Measurements from ENCODE around the gene C1RL.
"Not testable (repeated sequence)": the region's sequence is repeated elsewhere in the genome, so short reads cannot be mapped to it uniquely, and the experiment has no call there.

Gene C1RL

GRCh38 chr12:7049973-7050372 lies 59.0 kb downstream of the C1RL start:
- H3K36me3 Mint-ChIP-seq, H3K27ac Mint-ChIP-seq, H3K4me3 Mint-ChIP-seq, H3K9me3 Mint-ChIP-seq, H3K27me3 Mint-ChIP-seq: not testable (repeated sequence)
- H3K4me1 Mint-ChIP-seq, result peaks cover 14% of the 10 kb centered on the region

GRCh38 chr12:7049445-7049951 lies 59.5 kb downstream of the C1RL start:
- H3K4me1 Mint-ChIP-seq, result peaks cover 14% of the 10 kb centered on the region

DNA sequence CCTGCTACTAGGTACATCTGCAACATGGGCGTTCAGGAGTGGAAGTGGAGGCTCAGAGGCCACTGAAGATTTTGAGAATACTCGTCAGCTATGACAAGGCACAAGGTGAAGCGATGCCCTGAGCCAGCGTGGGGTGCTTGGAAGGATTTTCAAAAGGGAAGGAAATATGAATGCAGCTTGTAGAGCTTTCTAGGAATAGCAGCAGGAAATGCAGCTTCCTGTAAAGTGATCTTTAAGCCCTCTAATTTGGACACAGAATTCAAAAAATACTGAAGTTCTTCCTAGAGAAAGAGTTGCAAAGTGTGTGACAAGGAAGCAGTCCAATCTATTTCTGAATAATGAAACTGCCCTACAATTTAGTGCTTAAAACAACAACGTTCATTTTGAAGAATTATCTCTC lies 61.7 kb downstream of the C1RL start:
- Mint-ChIP-seq H3K4me1 (peaks cover 14% of the 10 kb centered on the region), H3K9me3 (no peaks in the 10 kb centered on the region), H3K27me3 (no peaks in the 10 kb centered on the region), H3K4me3 (no peak overlapping the region), H3K36me3 (no peaks in the 10 kb centered on the region), H3K27ac (no peak overlapping the region)

More at GRCh38 chr12:7049445-7049951, 59.5 kb downstream of the C1RL start:
- H3K27me3 Mint-ChIP-seq, H3K36me3 Mint-ChIP-seq, H3K27ac Mint-ChIP-seq, H3K4me3 Mint-ChIP-seq, H3K9me3 Mint-ChIP-seq: not testable (repeated sequence)

DNA sequence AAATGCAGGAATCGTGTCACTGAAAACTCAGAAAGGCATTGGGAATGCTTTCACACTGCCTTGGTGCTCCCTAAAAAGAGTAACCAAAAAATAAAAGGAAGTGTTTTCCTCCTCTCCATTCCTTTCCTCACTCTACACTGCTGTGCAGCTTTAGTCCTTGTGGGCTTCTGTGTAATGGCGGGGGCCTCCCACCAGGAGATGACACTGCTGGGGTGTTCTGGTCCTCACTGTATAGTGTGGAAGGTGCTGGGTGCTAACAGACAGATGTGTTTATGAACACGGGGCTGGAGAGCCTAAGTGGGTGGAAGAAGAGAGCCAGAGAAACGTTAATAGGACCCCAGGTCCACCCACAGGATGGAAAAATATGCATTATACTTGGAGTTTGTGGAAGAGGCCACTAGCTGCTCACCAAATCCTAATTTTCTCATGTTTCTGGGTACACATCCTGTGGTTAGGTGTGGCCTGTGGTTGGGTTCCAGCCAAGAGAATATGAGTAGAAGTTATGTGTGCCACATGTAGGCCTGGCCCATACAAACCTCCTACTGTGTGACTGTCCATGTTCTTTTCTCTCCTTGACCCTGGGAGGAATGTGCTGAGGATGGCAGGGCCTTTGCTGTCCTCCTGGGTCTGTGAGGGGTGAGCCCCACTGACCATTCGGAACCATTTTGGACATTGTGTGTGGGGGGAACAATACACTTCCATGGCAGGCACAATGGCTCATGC lies 62.5 kb downstream of the C1RL start:
- Mint-ChIP-seq H3K4me3 (no peak overlapping the region), H3K27ac (no peak overlapping the region), H3K36me3 (no peaks in the 10 kb centered on the region)

DNA sequence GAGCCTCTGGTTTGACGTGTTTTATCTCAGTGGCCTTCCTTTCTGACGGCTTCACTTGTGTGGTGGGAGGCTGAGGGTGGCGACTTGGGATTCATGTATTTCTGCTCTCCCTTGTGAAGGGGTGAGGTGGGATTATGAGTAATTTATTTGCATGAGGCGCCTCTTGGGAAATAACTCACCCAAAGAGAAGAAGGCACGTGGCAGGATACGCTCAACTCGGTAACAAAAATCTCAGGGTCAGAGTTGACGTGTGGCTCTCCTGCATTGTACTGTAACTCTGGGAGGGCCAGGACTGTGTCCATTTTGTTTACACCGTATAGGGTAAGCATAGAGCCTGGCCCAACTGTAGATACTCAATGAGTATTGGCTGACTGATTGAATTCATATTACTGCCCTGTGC lies 63.1 kb downstream of the C1RL start:
- H3K9me3 Mint-ChIP-seq, result no peaks in the 10 kb centered on the region
- H3K27ac Mint-ChIP-seq, result no peak overlapping the region
- H3K27me3 Mint-ChIP-seq, result no peaks in the 10 kb centered on the region
- no peaks in the 10 kb centered on the region for H3K36me3 Mint-ChIP-seq
- H3K4me1 Mint-ChIP-seq, result peaks cover 14% of the 10 kb centered on the region
- no peak overlapping the region for H3K4me3 Mint-ChIP-seq

More for the DNA sequence above, 62.5 kb downstream of the C1RL start:
- peaks cover 14% of the 10 kb centered on the region for H3K4me1 Mint-ChIP-seq
- H3K9me3 Mint-ChIP-seq, result no peaks in the 10 kb centered on the region
- no peaks in the 10 kb centered on the region for H3K27me3 Mint-ChIP-seq
